HUES48 (cell line): ENCODE results near the gene AGAP1.

Experiments used
- H3K27ac ChIP-seq: one replicate; pipeline ENCODE4 v1.7.0; 2013; ENCODE audit warnings: low read depth, low read length, inconsistent platforms
- H3K27me3 ChIP-seq: 2 replicates; pipeline ENCODE4 v1.6.1; 2013; ENCODE audit warnings: mild to moderate bottlenecking, low read length; ENCODE audit not compliant: control insufficient read depth, insufficient read depth
- H3K36me3 ChIP-seq: 2 replicates; pipeline ENCODE4 v1.6.1; 2013; ENCODE audit warnings: low read length; ENCODE audit not compliant: control insufficient read depth, insufficient read depth
- H3K4me1 ChIP-seq: 2 replicates; pipeline ENCODE4 v1.6.1; 2013; ENCODE audit warnings: mild to moderate bottlenecking, low read length; ENCODE audit not compliant: control insufficient read depth, insufficient read depth
- H3K4me3 ChIP-seq: 2 replicates; pipeline ENCODE4 v1.5.1; 2013; ENCODE audit warnings: mild to moderate bottlenecking, low read depth, low read length
- H3K9ac ChIP-seq: 2 replicates; pipeline ENCODE4 v1.6.1; 2013; ENCODE audit warnings: mild to moderate bottlenecking, low read depth, low read length, moderate library complexity
- H3K9me3 ChIP-seq: 2 replicates; pipeline ENCODE4 v1.6.1; 2013; ENCODE audit warnings: low read length; ENCODE audit not compliant: control insufficient read depth, insufficient read depth

Gene AGAP1

DNA sequence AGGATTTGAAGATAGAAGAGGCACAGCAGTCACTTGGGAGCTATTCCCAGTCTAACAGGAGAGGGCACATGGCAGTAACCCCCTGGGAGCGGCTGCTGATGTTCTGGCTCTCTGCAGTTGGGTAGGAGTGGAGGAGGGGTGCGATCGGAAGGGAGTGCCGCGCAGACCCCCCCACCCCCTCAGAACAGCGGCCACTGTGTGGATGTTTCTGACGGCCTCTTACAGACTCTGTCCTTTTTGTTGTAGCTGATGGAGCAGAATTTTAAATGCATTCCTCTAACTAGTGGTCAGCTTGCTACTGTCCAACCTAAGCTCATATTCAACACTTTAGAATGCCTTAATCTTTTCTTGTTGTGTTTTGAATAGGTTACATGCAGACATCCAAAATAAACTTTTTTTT lies 127.9 kb downstream of the AGAP1 start:
- Histone ChIP-seq H3K27me3 (no peaks in the 10 kb centered on the region), H3K9me3 (no peaks in the 10 kb centered on the region), H3K4me3 (no peak overlapping the region), H3K36me3 (no peaks in the 10 kb centered on the region), H3K4me1 (peaks cover 8% of the 10 kb centered on the region; the same call in 1 of the 2 replicates), H3K9ac (no peak overlapping the region), H3K27ac (no peak overlapping the region)

DNA sequence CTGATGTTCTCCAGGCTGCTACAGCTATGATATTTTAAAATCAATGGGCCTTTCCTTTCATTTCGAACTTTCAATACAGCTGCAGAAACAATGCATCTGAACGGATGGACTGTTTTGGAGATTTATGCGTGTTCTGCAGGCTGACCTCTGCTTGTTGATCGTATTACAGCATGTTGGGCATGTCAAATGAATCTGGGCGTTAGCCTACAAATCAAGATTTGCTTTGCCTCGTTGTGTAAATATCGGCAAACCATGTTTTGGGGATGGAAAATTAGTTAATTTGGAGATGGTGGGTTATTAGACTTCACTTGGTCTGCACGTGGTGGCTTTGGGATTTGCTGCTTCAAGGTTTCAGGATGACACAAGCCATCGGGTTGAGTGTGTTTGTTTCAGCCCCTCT lies 129.3 kb downstream of the AGAP1 start:
- no peak overlapping the region for H3K9ac ChIP-seq
- no peaks in the 10 kb centered on the region for H3K9me3 ChIP-seq
- no peak overlapping the region for H3K27ac ChIP-seq
- no peaks in the 10 kb centered on the region for H3K36me3 ChIP-seq
- H3K27me3 ChIP-seq: no peaks in the 10 kb centered on the region
- peaks cover 8% of the 10 kb centered on the region; the same call in 1 of the 2 replicates for H3K4me1 ChIP-seq
- no peak overlapping the region for H3K4me3 ChIP-seq

DNA sequence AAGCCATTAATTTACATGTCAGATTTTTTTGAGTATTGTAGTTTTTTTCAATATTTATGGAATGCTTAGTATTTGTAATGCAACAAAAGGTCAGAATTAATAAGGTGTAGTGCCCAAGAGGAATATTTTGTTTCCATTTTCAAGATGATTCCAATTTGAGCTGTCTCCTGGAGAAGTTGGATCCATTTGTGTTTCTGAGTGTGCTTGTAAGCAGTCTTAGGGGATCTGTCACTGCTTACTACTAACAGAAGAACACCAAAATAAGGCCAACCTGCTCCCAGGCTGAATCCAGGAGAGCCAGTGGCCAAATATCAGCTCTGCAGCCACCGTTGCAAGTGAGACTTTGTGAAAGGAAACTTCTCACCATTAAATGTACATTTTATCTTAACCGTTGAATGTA lies 129.9 kb downstream of the AGAP1 start:
- Histone ChIP-seq H3K9ac (no peak overlapping the region), H3K27ac (no peak overlapping the region), H3K27me3 (no peaks in the 10 kb centered on the region), H3K36me3 (no peaks in the 10 kb centered on the region), H3K9me3 (no peaks in the 10 kb centered on the region), H3K4me1 (peaks cover 8% of the 10 kb centered on the region; the same call in 1 of the 2 replicates), H3K4me3 (no peak overlapping the region)

DNA sequence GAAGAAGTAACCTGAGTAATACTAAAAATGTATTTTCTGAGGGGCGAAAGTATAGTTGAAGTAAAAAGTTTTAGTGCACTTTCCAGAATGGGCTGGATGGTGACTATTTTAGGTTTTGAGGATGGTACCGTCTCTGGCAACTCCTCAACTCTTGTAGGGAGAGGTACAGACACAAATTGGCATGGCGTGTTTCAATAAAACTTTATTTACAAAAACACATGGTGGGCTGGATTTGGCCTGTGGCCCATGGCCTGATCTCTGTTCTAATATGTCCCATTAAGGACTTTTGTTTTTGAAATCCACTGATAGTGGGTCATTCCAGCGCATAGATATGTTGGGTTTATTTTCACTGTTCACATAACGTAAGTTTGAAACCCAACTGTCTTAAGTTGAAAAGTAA lies 132.8 kb downstream of the AGAP1 start:
- Histone ChIP-seq H3K27ac (no peak overlapping the region), H3K27me3 (no peaks in the 10 kb centered on the region), H3K36me3 (no peaks in the 10 kb centered on the region), H3K9ac (no peak overlapping the region), H3K4me1 (peaks cover 8% of the 10 kb centered on the region; the same call in 1 of the 2 replicates), H3K4me3 (no peak overlapping the region), H3K9me3 (no peaks in the 10 kb centered on the region)

DNA sequence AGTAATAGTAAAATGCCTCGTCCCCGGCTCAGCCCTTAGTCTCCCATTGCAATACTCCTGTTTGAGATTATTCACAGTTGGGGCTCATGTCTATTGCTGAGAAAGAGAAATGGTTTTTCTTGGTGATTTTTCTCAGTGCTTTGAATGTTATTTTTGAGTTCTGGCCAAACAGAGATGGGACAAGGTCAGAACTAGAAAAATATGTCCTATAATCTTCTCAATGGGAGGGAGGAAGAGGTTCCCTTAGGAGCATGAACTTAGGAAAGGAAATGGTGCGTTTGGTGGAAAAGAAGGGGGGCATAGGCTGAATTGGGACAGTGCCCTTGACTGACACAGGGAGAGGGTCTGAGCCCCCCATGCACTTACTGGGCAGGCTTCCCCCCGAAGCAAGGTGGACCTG lies 133.8 kb downstream of the AGAP1 start:
- Histone ChIP-seq H3K27ac (no peak overlapping the region), H3K9ac (no peak overlapping the region), H3K27me3 (no peaks in the 10 kb centered on the region)

DNA sequence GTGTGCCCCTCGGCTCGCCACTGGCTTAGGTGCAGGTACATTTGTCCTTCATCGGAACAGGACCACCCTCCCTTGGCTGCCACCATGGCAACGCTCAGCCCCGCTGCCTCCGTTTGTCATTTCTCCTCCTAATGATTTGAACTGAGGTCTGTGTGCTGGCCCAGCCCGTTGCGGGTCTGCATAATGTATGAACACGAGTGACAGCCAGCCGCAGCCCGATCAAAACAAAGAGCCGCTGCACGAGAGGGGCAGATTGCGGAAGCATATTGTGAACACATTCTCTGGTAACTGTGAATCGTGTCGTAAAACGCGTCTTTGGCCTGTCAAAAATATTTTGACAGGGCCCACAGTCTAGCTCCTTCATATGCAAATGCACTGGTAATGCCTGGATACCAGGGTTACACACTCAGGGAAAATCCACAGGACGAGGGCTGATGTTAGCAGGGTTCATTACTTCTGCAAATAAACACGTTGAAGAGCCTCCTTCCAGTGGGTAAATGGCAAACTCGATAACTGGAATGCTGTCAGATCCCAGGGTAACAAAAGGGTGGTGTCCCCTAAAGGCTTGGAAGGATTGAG lies 137.0 kb downstream of the AGAP1 start:
- H3K9me3 ChIP-seq: no peaks in the 10 kb centered on the region
- H3K9ac ChIP-seq: no peak overlapping the region
- H3K27me3 ChIP-seq: no peaks in the 10 kb centered on the region
- H3K4me1 ChIP-seq: 0 out of 2 replicates have a peak, but pooled peaks cover 3% of the 10 kb centered on the region
- no peak overlapping the region for H3K4me3 ChIP-seq
- H3K27ac ChIP-seq: no peak overlapping the region
- no peaks in the 10 kb centered on the region for H3K36me3 ChIP-seq

More for the DNA sequence above, 133.8 kb downstream of the AGAP1 start:
- H3K36me3 ChIP-seq: no peaks in the 10 kb centered on the region
- H3K4me1 ChIP-seq: peaks cover 8% of the 10 kb centered on the region; the same call in 1 of the 2 replicates
- no peak overlapping the region for H3K4me3 ChIP-seq
- H3K9me3 ChIP-seq: no peaks in the 10 kb centered on the region

DNA sequence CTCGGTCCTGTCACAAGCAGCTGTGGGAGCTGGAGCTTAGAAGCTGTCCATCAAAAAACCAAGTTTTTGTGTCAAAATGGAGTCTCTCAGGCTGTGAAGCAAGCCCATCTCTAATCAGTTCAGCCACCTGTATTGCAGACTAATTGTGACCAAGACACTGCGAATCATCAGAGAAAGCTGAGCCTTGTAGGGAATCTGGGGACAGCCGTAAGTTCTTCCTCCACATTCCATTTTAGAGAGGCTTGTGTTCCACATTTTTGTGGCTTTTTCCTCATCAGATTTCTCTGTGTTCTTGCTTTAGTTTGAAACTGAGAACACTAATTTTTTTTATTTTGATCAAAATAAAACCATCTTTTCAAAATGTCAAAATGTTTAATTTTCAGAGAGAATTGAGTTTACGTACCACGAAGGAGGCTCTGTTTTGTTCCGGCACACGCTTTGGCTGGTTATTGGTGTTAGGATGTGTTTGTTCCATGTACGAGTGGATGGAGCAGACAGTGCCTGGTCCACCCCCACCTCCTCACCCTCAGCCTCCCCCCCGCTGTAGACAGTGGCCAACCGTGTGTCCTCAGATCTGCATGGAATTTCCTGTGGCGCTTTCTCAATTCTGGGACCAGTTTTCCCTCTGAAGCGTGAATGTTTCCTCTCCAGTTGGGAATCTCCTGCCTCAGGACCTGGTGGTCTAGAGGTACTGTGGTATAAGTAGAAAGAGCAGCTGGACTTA lies 140.8 kb downstream of the AGAP1 start:
- Histone ChIP-seq H3K9me3 (no peaks in the 10 kb centered on the region), H3K4me3 (no peak overlapping the region), H3K4me1 (peaks cover 9% of the 10 kb centered on the region), H3K9ac (no peak overlapping the region), H3K36me3 (no peaks in the 10 kb centered on the region), H3K27ac (no peak overlapping the region), H3K27me3 (no peaks in the 10 kb centered on the region)

DNA sequence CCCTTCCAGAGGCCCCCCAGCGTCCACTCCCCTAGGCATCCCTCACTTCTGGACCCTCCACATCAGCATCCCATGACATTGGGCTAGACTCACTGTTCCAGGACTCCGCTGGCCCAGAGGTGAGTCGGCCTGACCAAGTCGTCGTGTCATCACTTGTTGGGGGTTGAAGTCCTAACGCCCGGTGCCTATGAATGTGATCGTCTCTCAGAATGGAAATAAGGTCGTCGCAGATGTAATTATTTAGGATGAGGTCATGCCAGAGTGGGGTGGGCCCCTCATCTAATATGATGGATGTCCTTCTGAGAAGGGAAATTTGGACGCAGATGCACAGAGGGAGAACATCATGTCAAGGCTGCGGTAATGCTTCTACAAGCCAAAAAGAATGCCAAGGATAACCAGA lies 142.7 kb downstream of the AGAP1 start:
- no peaks in the 10 kb centered on the region for H3K27me3 ChIP-seq
- H3K36me3 ChIP-seq: no peaks in the 10 kb centered on the region
- H3K9ac ChIP-seq: no peak overlapping the region
- no peak overlapping the region for H3K4me3 ChIP-seq
- peaks cover 29% of the 10 kb centered on the region for H3K4me1 ChIP-seq
- no peaks in the 10 kb centered on the region for H3K9me3 ChIP-seq
- H3K27ac ChIP-seq: no peak overlapping the region

DNA sequence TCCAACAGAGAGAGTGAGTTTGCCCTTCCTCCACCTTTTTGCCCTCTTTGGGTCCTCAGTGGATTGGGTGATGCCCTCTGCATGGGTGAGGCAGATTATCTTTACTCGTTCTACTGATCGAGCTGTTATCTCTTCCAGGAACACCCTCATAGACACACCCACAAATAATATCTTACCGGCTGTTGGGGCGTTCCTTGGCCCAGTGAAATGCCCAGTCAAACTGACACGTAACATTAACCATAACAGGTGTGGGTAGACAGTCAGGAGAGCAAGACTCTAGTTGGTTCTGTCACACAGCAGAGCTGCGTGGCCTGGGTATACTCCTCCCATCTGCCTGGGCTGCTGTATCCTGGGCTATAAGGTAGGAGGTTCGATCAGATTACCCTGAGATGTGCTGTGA lies 144.1 kb downstream of the AGAP1 start:
- no peaks in the 10 kb centered on the region for H3K9me3 ChIP-seq
- H3K9ac ChIP-seq: no peak overlapping the region
- no peak overlapping the region for H3K27ac ChIP-seq
- no peaks in the 10 kb centered on the region for H3K36me3 ChIP-seq
- H3K27me3 ChIP-seq: no peaks in the 10 kb centered on the region
- peaks cover 40% of the 10 kb centered on the region for H3K4me1 ChIP-seq
- H3K4me3 ChIP-seq: no peak overlapping the region

DNA sequence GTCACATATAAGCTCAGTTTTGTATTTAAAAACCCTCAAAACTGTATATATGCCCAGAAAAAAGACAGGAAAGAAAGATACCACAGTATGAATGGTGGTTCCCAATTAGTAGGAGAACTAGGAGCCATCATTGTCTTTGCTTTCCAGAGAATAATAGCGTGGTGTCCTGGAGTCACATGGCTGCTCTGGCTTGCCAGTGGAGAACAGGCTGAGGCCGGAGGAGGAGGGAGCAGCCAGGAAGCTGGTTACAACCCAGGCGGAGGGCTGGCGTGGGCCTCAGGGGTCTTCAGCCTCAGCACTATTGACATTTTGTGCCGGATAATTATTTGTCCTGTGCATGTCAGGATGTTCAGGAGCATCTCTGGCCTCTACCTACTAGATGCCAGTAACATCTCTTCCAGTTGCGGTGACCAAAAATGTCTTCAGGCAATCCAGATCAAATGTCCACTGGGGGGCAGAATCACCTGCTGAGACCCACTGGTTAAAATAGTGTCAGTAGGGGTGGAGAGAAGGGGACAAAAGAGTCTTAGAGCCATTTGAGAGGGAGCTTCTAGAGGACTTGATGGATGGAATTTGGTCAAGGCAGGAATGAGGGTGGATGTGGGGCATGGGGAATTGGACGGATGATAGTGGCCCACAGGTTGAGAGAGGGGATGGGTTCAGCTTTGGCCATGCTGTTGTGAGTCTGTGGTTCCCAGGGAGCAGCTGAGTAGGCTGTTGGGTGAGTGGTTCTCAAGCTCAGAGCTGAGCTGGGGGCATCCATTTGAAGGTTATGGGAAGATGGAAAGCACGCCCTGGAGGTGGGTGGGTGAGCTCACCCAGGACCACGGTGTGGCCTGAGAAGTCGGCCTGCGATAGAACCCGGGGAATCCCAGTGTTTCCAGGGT lies 144.9 kb downstream of the AGAP1 start:
- H3K27me3 ChIP-seq: no peaks in the 10 kb centered on the region
- H3K9me3 ChIP-seq: no peaks in the 10 kb centered on the region
- H3K36me3 ChIP-seq: no peaks in the 10 kb centered on the region
- peaks cover 40% of the 10 kb centered on the region for H3K4me1 ChIP-seq
- no peak overlapping the region for H3K4me3 ChIP-seq
- H3K9ac ChIP-seq: no peak overlapping the region
- H3K27ac ChIP-seq: no peak overlapping the region

DNA sequence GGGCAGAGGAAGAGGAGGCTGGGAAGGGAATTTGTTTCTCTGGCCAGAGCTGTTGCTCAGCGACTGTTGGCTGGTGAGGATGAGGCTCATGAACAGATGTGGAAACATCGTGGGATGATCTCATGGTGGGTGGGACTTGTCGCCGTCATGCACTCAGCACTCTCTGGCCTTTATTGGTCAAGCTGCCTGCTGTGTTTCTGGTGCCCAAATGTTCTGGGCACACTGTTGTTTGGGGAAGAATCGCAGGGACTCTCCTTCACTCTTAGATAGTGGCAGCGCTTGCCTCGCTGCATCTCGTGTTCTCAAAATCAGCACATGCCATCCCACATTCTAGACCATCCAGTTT lies 145.6 kb downstream of the AGAP1 start:
- H3K9ac ChIP-seq: no peak overlapping the region

More for the DNA sequence above, 145.6 kb downstream of the AGAP1 start:
- H3K27me3 ChIP-seq: no peaks in the 10 kb centered on the region
- H3K36me3 ChIP-seq: no peaks in the 10 kb centered on the region
- H3K9me3 ChIP-seq: no peaks in the 10 kb centered on the region
- no peak overlapping the region for H3K4me3 ChIP-seq
- H3K27ac ChIP-seq: no peak overlapping the region
- H3K4me1 ChIP-seq: peaks cover 37% of the 10 kb centered on the region
